Amygdala (tissue), 56 donors: ENCODE results near the gene MID1IP1.

Experiments
- DNase-seq, 56 donors: peaks; one replicate each; lab custom pipeline; 2025; lab: John Stamatoyannopoulos, UW

Gene MID1IP1

DNA sequence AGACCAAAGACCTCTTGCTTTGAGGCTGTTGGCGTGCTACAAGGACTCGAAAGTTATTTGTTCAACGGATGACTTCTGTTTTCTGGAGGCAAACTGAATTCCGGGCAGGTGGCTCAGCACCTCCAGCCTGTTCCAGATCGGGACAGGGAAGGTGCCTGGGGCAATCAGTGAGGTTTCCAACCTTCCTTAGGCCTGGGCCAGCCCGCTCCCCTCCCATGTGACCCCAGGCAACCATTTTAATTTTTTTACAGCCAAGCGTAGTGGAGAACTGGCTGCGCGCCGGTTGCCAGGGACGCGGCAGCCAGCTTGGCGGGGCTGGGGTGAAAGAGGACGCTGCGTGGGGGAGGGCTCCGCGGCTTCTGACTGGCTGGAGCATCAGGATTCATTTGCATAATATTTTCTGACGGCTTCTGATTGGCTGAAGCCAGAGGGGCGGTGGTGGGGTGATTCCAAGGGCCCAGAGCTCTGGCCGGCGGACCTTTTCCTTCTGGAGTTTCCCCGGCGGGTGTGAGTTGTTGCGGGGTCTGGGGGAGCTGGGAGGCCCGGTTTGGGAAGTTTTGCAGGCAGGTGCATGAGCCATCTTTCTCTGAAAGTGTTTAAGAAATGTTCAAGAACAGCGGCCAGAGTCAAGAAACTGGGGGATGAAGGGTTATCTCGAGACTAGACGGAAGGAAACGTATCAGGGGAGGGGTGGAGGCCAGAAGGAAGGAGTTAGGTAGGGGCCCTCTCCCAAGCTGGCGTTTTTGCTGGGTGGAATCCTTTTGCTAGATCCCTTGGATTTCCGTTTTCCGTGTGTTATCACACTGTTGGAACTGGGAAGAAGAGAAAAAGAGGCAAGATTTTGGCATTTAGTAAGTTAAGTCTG, at the start of gene MID1IP1:
TSS of gene MID1IP1 (plus strand) at position 479 of the 865 bp plus-strand sequence. CDS start 3,488 bp downstream, outside the sequence.
- peak; percentile 23 to 90 (median 76) for DNase-seq

- DNase-seq: peak in 8 of 56 donors; percentile 0 to 35 (median 4)
Observed at GRCh38 chrX:38754102-38754790, 47.0 kb upstream of the MID1IP1 start.

GRCh38 chrX:38754818-38755718, 46.2 kb upstream of the MID1IP1 start:
- DNase-seq: no peak

- no peak for DNase-seq
Observed at GRCh38 chrX:38760883-38761282, 40.4 kb upstream of the MID1IP1 start.

GRCh38 chrX:38768079-38768478, 33.2 kb upstream of the MID1IP1 start:
- peak in 3 of 56 donors; percentile 0 to 1 (median 1) for DNase-seq

DNA sequence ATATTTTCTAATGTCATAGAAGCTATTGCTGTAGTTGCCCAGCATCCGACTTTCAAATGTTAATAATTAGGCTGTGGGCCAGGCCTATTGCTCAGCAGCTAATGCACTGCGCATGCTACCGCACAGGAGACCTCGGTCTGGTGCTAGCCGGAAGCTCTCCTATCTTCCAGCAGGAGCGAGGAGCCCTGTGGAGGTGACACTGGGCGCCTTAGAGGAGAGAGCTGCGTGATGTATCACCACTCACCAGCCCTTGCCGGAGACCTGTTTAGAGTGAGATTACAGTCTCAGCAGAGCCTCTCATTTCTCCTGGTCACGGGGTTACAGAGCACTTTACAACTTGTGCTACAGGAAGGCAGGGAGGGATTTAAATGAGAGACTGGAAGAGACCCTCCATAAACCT, 31.1 kb upstream of the MID1IP1 start:
- DNase-seq: no peak

DNA sequence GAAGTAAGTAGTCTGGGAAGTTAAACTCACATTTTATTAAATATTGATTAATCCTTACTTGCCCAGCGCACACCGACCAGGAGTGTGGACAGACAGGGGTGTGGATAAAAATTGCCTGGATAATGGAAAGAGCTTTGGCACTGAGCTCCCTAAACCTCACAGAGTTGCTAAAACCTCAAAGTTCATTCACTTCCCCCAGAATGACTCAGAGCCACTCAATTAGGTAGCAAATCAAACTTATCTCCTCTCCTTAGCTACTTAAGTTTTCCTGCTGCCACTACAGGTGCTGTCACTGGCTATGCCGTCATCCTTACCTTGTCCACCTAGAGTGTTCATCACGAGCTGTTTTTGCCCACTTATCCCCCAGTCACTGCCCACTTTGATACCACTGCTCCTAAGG, 27.0 kb upstream of the MID1IP1 start:
- no peak for DNase-seq

DNA sequence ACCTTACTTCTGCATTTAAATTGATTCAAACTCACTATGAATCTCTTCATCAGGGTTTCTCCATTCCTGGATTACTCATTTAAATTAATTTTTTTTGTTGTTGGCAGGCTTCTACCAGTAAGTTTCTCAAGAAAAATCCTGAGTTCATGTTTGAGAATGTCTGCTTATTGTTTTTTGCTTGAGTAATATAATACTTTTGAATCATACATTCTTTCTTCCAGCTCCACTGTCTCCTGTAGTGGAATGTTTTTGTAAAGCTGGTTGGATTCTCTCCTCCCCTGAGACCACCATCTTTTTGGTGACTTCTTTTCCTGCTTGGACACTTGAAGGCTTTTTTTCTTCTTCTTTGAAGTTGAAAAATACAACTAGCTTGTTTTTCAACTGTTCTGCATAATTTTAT, 4.3 kb upstream of the MID1IP1 start:
- DNase-seq: no peak

GRCh38 chrX:38798956-38799355, 2.3 kb upstream of the MID1IP1 start:
- no peak for DNase-seq

- peak in 18 of 56 donors; percentile 0 to 70 (median 10) for DNase-seq
Observed at GRCh38 chrX:38799995-38800580, 1.2 kb upstream of the MID1IP1 start.

- DNase-seq: peak in 8 of 56 donors; percentile 5 to 59 (median 38)
Observed at GRCh38 chrX:38803243-38803587, 2.0 kb downstream of the MID1IP1 start.

DNA sequence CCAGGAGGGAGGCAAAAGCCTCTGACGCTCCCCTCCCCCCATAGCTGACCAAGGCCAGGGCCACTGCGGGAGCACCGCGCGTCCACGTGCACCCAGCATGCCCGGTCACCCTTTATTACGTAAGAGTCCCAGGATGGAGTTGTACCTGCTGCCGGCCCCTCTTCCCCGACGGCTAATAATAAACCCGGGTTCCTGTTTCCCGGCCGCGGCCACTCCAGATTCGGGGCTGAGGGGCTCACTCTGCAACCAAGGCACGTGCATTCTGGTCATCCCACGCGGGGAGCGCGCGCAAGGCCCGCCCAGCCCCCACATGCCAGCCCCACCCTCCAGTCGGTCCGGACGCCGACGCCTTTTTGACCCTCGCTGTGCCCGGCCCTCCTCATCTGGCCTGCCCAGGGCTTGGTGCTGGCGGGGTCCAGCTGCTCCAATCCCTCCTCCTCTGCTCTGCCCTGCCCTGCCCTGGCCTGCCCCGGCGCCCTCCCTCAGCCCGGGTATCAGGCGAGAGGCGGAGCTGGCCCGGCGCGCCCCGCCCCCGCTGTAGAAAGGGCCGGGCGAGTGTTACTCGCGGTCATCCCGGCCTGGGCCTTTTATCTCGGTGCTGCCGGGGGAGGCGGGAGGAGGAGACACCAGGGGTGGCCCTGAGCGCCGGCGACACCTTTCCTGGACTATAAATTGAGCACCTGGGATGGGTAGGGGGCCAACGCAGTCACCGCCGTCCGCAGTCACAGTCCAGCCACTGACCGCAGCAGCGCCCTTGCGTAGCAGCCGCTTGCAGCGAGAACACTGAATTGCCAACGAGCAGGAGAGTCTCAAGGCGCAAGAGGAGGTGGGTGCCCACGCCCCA, 2.6 kb downstream of the MID1IP1 start:
- peak; percentile 29 to 93 (median 79) for DNase-seq

GRCh38 chrX:38804432-38804681, 3.1 kb downstream of the MID1IP1 start:
- peak in 2 of 56 donors; percentile 51 to 52 for DNase-seq

GRCh38 chrX:38804682-38805431, 3.6 kb downstream of the MID1IP1 start:
- DNase-seq: peak in 22 of 56 donors; percentile 0 to 44 (median 14)

- peak in 49 of 56 donors; percentile 0 to 67 (median 19) for DNase-seq
Observed at GRCh38 chrX:38805432-38806389, 4.5 kb downstream of the MID1IP1 start.

DNA sequence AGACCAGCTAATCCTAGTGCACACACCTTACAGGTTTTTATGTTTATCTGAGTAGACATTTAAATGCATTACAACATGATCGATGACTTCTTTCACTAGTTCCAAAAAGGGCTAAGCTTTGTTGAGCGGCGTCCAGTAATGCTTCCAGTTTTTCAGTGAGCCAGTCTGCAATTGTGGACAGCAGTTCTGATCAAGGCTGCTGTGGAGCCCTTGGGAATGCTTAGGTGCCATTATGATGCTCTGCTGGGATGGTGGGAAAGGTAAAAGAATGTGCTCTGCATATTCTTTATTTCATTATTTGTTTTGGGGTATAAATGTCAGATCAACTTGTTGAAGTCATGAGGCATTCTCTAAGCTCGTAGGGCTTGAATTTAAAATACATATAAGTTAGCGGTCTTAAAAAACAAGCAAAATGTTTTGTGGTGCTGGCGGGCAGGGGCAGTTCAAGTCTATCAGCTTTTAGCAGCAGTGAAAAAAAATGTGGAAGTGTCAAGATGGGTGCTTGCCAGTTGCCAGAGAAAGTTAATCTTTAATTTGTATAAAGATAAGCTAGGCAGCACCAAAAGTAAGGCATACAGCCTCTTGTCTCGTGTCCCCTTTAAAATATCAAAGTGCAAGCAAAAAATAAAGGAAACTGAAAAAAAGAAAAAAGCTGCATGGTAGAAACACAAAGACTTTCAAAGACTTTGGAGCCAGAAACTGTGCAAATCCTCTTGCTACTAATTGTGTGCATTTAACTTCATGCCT, 5.8 kb downstream of the MID1IP1 start:
- peak in 1 of 56 donors; percentile 0 for DNase-seq

GRCh38 chrX:38807873-38808272, 6.6 kb downstream of the MID1IP1 start:
- no peak for DNase-seq
